NK-92 treated with Interleukin-12 subunit alpha and Interleukin-12 subunit beta, amount 100 ng/mL, for 24 hours (cell line): ENCODE data around the gene SNX21.
"Not testable (repeated sequence)": the region's sequence is repeated elsewhere in the genome, so short reads cannot be mapped to it uniquely, and the experiment has no call there.

ENCODE experiments used
- DNase-seq: peaks from one replicate; lab custom pipeline; 2025; lab: John Stamatoyannopoulos, UW

Gene SNX21

GRCh38 chr20:45822857-45823256 lies 10.7 kb upstream of the SNX21 start:
- no peak for DNase-seq

DNA sequence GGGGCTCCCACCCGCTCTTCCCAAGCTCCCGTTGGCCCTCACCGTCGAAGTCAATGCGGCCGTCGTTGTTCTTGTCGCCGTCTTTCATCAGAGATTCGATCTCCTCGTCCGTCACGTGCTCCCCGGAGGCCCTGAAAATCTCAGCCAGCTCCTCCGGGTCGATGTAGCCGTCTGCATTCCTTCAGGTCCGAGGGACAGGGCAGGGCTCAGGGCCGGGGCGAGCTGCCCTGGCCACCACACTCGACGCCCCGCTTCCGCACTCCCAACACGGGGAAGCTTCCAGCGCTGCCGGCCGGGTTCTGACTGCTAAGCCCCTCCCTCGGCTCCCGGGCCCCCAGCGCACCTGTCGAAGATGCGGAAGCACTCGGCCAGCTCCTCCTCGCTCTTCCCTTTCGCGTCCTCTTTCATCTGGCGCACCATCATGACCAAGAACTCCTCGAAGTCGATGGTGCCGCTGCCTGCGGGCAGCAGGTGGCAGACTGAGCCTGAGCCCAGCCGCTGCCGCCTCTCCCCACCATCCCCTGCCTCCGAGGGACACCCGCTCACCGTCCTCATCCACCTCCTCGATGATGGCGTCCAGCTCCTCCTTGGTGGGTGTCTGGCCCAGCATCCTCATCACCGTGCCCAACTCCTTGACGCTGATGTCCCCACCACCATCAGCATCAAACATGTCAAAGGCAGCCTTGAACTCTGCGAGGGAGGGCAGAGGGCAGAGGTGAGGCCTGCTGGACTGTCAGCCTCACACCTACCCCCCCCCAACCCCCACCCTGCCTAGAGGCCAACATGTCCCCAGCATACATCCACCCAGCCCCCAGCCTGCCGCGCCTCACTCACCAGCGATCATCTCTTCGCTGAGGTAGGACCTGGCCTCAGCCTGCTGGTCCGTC lies 9.4 kb upstream of the SNX21 start:
- no peak for DNase-seq

GRCh38 chr20:45826381-45827019 lies 7.1 kb upstream of the SNX21 start:
- DNase-seq, result no peak

DNA sequence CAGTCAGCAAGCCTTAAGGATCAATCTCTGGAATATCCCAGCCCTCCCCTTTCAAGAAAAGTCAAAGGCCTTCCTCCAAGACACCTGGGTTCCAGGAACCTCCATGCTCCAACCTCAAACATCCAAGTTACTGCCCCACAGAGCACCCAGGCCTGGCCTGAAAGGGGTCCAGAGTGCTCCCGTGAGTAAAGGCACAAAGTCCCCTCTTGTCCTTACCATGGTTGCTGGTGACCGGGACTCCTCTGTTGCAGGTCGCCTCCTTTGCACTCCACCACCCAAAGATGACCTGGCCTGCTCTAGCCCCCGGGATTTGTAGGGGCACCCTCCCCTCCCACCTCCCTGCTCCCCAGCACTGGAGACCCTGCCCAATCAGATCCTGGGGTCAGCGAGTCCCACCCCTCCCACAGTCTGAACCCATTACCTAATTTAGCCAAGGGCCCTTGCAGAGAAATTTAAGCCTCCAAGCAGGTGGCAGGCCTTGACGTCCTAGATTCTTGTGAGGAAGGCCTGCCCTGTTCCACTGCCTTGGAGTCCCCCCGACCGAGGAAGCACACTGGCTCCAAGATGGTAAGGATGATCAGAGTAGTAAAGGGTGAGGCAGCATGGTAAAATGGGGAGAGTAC lies 6.5 kb upstream of the SNX21 start, which contains the start of gene TNNC2:
Gene TNNC2 (minus strand): TSS at position 283 of the 623 bp plus-strand sequence. CDS start 64 bp downstream, at position 219.
- DNase-seq, result no peak

DNA sequence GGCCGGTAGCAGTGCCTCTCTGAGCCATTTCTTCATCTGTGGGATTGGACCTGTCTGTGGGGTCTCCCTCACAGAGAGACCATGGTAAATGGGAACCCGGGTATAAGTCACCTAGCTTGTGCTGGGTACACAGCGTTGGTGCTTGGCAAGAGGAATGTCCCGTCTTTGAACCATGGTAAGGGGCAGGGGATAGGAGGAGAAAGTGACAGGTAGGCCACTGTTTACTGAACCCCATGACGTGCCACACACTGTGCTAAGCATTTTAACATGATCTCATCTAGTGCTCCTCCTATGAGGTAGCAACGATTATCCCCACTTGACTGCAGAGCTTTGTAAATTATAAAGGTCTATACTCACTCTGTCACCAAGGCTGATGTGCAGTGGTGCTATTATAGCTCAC lies 5.9 kb upstream of the SNX21 start:
- no peak for DNase-seq

- DNase-seq, result no peak
Measured at GRCh38 chr20:45828589-45828988, 5.0 kb upstream of the SNX21 start.

DNA sequence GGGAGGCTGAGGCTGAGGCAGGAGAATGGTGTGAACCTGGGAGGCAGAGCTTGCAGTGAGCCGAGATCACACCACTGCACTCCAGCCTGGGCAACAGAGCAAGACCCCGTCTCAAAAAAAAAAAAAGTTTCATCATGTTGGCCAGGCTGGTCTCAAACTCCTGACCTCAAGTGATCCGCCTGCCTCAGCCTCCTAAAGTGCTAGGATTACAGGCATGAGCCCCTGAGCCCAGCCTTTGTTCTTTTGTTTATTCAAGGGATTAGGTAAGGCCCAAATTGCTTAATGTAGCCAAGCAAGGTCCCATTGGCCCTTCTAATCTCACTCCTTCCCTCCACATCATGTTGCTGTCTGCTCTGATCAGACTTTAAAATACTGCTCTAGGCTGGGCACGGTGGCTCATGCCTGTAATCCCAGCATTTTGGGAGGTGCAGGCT lies 3.9 kb upstream of the SNX21 start:
- DNase-seq, result not testable (repeated sequence)

- DNase-seq, result no peak
Measured at GRCh38 chr20:45832619-45833018, 980 bp upstream of the SNX21 start.

GRCh38 chr20:45833883-45834796 lies 541 bp downstream of the SNX21 start:
- DNase-seq, result no peak

- no peak for DNase-seq
Measured at GRCh38 chr20:45834797-45835161, 1.2 kb downstream of the SNX21 start.

DNA sequence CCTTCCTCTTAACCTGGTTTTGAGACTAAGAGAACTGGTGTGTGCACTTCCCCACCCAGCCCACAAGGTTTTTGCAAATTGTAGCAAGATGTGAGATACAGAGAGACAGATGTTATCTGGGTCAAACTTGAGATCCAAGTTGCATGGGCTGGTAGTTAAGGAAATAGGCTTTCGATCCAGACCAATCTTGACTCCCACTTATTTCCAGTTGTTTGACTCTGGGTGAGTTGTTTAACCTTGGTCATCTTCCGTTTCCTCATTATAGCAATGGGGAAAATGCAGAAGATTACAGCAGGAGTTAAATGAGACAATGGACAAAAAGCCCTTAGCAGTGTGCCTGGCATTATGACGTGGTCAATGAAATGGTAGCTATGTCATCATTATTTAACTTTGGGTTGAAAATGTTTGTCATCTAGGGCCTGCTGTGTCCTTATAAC lies 1.7 kb downstream of the SNX21 start:
- DNase-seq, result no peak

DNA sequence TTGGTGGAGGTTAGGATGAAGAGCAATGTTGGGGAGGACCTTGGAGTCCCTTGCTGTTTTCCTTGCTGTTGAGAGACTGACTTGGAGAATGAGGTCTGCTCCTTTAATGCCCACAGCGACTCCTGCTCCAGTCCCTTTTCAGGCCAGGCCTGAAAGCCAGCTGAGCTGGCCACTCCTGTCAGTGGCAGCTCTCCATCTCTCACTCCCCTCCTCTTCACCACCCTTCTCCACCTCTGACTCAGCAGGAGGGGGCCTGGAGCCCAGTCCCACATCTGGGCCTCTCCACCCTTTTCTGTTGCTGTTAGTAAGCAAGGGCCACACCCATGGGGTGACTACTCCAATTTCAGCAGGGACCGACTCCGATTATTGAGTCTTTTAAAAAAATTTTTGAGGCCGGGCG lies 2.2 kb downstream of the SNX21 start:
- DNase-seq, result no peak

DNA sequence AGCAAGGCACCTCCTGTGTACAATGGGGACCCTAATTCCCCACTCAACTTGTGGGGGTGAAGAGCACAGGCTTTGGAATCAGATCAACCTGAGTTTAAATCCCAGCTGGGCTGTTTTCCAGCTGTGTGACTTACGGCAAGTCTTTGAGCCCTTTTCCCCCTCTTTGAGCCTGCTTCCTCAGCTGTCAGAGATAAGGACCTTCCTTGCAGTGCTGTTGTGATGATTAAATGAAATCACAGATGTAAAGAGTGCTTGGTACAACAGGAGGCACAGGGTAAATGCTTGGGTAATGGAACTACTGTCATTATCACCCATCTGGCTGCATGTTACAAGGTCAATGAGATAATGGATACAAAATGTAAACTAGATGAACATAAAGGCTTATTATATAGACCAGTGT lies 3.2 kb downstream of the SNX21 start:
- DNase-seq, result no peak

GRCh38 chr20:45840700-45841198 lies 7.2 kb downstream of the SNX21 start:
- no peak for DNase-seq

- DNase-seq, result no peak
Measured at GRCh38 chr20:45841407-45842129, 8.0 kb downstream of the SNX21 start.

DNA sequence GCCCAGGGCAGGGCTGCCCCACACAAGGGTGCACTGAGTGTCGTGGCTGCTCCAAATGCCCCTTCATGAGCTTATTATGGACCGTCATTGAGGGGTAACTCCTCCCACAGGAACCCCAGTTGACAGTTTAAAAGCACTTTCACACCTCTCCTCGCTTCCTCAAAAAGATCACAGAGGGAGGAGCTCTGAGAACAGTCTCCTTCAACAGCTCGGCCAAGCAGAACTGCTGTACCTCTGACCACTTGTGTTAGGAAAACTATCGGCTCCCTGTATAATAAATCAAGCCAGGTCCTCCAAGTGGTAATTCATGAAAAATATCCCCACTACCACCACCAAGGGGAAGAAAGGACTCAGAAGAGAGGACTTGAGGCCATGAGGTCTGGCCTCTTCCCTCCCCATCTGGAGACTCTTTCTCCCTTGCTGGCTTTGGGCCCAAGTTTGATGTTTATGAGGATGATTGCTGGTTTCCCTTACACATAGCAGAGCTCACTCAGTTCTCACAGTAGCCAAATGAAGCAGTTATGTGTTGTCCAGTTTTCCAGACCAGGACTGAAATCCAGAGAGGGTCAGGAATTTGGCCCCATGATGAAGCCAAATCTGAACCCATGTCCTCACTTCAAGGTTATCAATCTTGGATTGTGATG lies 8.7 kb downstream of the SNX21 start:
- DNase-seq, result no peak

- DNase-seq, result no peak
Measured at GRCh38 chr20:45843506-45843905, 9.9 kb downstream of the SNX21 start.

DNA sequence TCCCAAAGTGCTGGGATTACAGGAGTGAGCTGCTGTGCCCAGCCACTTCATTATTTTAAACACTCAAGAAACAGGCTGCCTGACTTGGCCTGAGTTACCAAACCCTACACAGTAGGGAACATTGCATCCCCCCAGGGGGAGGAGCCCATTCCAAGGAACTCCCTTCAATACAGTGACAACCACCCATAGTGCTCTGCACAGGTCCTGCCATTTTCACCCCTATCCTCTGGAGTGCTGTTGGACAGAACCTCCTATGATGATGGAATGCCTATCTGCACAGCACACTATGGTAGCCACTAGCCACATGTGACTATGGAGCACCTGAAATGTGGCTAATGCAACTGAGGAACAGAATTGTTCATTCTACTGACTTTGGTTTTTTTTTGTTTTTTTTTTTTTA lies 11.9 kb downstream of the SNX21 start:
- DNase-seq, result no peak

- DNase-seq, result no peak
Measured at GRCh38 chr20:45848421-45848820, 14.8 kb downstream of the SNX21 start.

- DNase-seq, result no peak
Measured at GRCh38 chr20:45848969-45849582, 15.5 kb downstream of the SNX21 start.
